SKM-1 treated with dmso at 0.1 percent for 144 hours (cell line): ENCODE results near the gene KRTCAP2.

Experiments used
- DNase-seq: peaks from one replicate; lab custom pipeline; 2025; ENCODE audit not compliant: unreplicated experiment; lab: John Stamatoyannopoulos, UW

The KRTCAP2 gene

DNA sequence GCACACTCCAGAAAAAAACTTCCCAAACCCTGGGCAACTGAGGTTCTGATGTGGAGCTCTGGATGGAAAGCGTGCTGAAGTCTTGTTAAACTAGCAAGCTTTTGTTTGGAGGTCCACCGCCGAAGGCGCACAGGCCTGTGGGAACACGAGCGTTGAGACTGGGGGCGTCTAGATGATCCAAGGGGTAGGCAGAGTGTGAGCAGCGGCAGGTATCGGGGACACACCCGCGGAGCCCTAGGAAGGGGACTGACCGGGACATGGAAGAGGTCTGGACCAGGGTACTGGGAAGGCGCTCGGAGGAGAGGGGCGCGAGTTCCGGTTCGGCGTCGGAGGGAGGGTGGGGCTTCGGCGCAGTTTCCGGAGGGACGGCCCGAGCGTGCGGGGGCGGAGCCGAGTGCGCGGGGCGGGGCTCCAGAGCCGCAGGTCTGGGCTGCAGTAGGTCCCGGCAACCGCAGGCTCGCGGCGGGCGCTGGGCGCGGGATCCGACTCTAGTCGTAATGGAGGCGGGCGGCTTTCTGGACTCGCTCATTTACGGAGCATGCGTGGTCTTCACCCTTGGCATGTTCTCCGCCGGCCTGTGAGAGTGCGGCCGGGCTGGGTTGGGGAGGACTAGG, 37.6 kb downstream of the KRTCAP2 start, which contains the start of gene SLC50A1:
TSS of gene SLC50A1 (plus strand) at position 438 of the 614 bp plus-strand sequence. CDS start at position 498, 60 bp downstream.
- DNase-seq, result peak; percentile 96

DNA sequence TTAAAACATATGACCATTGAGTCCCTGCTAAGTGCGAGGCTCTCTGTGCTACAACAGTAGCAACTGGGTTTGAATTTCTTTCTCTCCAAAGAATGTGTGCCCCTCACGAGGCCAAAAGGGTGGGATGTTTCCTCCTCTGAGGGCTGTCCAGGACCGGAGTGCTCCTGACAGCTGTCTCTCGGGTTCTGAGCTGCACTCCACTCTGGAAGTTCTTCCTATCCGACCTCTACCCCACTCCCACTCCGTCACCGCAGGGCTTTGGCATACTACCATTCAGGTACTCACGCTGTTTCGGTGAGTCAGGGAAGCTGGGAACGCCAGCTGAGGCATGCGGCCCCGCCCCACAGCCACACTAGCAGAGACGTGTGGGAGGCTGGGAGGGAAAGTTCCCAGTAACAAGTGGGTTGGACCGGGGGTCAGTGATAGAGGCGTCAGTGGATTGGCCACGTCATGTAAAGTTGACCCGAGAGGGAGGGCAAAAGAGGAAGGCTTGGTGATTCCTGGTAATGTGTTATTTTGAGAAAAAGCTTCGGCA, 38.2 kb downstream of the KRTCAP2 start:
- DNase-seq, result peak; percentile 52

- no peak for DNase-seq
These were observed 38.8 kb downstream of the KRTCAP2 start for GRCh38 chr1:155134322-155134721.

DNA sequence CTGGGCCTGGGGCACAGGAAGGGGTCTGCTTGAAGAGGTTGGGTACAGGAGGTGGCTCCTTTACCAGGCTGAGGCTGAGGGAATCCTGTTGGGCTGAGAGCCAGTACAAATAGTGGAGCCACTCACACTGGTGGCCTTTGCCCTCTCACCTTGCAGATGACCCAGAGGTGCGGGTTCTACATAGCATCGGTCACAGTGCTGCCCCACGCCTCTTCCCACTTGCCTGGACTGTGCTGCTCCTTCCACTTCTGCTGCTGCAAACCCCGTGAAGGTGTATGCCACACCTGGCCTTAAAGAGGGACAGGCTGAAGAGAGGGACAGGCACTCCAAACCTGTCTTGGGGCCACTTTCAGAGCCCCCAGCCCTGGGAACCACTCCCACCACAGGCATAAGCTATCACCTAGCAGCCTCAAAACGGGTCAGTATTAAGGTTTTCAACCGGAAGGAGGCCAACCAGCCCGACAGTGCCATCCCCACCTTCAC, 39.3 kb downstream of the KRTCAP2 start:
- no peak for DNase-seq

DNA sequence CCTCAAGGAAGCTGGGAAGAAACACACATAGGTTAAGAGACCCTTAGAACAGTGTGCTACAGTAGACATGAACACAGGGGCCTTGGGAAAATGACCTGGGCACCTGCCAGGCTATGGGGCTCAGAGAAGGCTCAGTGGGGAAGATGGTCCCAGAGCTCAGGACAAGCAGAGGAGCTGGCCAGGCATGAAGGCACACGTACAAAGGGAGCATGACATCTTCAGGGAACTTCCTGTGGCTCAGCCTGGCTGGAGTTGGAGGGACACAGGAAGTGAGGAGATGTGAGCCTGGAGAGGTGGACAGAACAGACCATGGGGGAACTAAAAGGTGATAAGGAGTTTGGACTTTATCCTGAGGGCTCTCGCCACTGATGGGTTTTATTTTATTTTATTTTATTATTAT, 41.2 kb downstream of the KRTCAP2 start:
- no peak for DNase-seq

- no peak for DNase-seq
These were observed 41.8 kb downstream of the KRTCAP2 start for GRCh38 chr1:155131285-155131684.

DNA sequence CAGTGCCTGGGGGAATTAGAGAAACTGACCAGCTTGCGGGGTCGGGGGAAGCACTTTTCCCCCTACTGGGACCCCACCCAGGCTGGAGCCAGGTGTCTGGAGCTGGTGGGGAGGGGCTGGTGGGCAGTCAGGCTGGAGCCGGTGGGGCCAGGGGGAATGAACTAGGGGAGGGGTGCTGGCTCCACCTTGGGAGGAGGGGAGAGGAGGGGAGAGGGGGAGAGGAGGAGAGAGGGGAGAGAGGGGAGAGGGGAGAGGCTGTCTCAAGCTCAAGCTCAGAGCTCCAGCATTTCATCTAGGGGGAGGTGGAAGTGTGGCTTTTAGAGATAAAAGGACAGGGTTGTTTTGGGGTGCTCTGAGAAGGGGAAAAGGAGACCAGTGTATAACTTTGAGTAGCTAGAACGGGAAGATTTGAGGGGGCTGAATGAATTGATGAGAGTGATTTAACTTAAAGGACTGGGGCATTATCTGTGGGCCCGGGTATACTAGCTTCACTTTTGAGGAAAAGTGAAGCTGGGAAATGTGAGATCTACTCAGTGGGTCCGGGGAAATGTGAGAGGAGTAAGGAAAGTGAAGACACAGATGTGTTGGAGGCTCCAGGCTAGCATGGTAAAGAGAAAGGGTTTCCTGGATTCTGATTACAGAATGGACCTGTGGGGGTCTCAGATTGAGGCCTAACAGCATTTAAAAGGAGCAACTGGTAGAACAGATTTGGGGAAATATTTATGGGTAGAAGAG, 42.7 kb downstream of the KRTCAP2 start:
- no peak for DNase-seq

DNA sequence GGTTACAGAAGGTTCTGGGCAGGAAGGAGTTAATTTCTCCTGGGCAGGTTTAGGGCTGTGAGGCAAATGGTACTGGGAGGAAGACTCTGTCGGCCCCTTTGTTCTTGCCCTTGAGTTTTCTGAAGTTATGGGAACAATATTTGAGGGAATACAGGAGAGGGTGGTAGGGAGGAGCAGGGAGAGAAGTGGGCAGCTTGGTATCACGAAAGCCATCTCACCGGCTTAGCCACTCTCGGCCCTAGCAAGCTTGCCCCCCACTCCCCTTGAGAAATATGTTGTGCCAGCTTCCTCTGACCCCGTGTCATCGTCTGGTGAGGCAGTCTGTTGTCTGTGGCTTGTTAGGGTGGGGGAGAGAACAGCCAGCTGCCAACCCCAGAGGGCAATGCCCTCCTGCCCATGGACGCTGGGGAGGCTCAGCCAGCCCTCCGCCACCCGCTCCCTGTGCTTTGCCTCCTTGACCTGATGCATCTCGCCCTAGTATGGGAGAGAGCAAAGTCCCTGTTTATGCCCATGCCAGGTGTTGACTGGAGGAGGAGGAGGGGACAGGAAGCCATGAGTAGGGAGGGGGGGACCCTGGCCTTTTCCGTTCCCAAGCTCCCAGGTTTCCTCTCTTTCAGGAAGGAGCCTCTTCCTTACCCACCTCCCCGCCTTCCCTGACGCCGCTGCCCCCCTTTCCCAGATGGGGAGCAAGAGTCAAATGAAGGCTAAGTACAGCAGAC, 44.2 kb downstream of the KRTCAP2 start:
- no peak for DNase-seq

DNA sequence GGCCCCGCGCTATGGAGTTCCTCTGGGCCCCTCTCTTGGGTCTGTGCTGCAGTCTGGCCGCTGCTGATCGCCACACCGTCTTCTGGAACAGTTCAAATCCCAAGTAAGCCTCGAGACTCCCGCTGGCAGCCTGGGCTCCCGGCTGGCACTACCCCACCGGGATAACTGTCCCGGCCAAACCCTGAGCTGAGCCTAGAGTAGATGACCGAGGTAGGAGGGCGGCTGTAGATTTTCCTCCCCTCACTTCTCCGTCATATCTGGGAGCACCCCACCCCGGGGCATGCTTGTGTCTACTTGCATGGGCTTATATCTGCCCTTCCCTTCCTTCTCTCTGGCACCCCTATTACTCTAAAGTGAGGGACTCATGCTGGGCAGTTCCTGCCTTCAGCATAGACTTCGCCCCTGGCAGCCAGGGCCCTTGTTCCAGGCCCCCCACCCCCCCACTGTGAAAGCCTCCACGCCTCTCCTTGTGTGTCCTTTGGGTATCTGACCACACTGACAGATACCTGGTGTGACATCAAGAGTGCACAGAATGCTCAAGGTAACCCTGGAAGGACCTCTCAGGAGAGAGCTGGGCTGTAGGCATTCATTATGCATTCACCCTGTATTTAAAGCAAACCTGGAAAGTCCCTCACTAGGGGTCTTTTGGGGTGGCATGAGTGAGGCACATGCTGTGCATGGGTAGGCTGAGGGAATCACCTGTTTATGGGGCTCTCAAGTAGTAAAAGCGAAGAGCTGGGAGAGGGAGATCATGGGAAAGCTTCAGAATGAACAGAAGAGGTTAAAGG, 44.9 kb downstream of the KRTCAP2 start:
- DNase-seq, result no peak

GRCh38 chr1:155127105-155127966, 45.8 kb downstream of the KRTCAP2 start, which contains the start of gene EFNA1:
Gene EFNA1, plus strand, starts transcription at chr1:155127876. Its CDS starts 102 bp downstream, at chr1:155127978.
- no peak for DNase-seq

GRCh38 chr1:155126556-155127104, 46.5 kb downstream of the KRTCAP2 start:
- DNase-seq, result no peak

DNA sequence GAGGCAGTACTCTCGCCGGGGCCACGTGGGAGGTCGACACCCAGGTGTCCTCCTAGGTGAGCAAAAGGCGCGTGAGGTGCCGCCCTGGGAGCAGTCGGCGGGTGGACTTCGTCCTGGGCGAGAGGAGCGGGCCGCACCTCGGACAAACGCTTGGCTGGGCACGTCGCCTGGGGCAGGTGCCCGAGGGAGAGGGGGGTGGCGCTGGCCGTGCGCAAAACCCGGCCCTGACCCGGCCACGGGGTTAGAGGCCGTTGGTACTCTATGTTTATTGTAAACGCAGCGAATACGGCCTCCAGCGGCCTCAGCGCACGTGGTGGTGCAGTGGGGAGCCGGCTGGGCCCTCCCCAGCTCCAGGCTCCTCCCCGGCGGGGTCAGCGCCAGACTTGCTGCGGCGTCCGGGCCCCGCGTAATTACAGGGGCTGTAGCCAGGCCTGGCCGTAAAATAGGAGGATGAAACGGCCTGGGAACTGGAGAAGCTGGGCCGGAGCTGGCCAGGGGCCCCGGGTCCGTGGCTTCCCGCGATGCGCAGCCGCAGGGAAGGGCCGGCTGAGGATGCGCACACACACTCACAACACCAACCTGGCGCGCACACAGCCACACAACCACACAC, 47.1 kb downstream of the KRTCAP2 start:
- DNase-seq, result no peak

GRCh38 chr1:155125511-155125945, 47.6 kb downstream of the KRTCAP2 start:
- no peak for DNase-seq

DNA sequence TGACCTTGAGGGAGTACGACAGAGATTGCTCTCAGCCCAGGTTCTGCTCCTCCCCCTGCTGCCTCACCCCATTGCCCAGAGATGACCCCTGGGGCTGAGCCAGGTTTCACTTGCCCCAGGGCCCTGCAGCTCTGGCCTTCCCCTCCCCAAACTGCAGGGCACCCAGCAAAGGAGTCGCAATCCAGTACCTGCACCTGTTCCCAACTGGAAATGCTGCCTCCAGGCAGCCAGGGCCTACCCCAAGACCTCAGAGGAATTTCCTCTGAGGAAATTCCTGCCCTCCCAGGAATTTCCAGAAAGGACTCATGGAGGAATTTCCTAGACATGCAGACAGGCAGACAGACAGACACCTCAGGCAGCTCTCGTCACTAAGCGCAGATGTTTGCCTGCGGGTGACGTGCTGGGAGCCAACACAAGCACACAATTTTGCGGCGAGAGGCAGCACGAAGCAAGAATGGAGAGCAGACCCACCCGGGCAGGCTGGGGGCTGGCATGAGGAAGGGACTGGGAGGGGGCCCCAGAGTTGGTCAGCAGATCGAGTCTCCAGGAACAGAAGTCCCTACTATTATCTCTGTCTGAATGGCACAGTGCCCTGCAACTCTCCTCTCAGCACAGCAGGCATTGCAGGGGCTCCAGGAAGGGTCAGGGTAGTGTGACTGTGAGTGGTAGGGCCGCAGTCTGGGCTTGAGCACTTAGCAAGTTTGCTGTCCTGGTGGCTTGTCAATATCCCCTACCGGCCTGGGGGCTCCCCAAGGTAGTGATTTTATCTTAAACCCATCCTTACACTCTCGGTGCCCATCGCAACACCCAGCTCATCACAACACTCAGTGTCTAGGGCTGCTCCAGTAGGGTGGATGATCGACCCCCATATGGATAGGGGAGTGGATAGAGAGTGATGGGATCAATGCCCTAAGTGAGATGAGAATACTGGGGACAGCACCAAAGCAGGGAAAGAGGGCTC, 48.3 kb downstream of the KRTCAP2 start:
- no peak for DNase-seq

GRCh38 chr1:155123801-155124200, 49.3 kb downstream of the KRTCAP2 start:
- no peak for DNase-seq

DNA sequence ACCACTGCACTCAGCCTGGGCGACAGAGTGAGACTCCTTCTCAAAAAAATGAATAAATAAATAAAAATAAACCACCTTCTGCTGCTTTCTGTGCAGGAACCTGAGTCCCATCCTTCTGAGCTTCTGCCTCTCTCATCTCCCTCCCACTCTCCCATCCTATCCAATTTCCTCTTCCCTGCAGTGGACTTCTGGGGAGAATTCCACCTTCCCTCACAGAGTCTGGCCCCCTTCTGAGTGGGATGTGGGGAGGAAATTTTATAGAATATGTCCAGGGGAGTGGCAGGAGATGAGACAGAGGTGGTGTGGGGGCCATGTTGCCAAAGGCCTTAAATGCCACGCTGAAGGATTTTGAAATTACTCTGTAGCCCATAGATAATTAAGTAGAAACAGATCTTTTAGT, 50.8 kb downstream of the KRTCAP2 start:
- no peak for DNase-seq

DNA sequence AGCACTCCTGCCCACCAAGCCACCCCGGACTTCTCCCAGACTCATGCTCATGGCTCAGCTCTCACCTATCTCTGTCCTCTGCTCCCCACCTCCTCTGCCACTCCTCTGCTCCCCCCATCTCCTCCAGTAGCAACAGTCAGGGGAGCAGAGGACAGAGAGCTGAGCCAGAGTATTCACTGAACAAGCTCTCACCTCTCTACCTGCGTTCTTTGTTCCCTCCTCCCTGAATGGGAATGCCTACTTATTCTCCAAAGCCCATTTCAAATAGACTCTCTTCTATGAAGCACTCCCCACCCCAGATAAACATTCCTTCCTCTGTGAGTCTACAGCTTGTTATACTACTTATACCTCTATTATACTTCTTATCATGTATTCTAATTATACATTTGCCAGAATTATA, 51.9 kb downstream of the KRTCAP2 start:
- DNase-seq, result no peak

DNA sequence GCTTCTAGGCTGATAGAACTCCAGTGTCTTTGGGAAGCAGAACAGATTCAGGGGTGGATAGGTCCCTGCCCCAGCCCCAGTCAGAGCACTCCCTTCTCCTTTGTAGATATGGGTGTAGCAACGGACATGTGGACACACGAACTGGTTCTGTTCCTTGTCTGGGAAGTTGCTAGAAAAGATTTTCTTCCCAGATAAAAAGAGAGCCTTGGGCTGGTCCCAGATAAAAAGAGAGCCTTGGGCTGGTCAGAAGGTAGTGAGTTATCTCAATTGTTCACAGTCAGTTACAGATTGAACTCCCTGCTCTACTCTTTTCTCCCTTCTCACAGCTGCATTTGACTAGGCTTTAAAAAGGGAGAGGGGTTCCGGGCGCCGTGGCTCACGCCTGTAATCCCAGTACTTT, 52.9 kb downstream of the KRTCAP2 start:
- DNase-seq, result no peak
